ENCODE results near the gene TMEM115. TPM values are rescaled to one million over a fixed set of nuclear protein-coding genes. Genes with fewer than 3 reads are reported as not detected.

TMEM115 gene
- total and polyA plus RNA-seq, 2 of the 13 experiments (the other 11 are each of a cell fraction or from before 2014, with no cell fraction given), result 22.1 to 30.7 TPM

DNA sequence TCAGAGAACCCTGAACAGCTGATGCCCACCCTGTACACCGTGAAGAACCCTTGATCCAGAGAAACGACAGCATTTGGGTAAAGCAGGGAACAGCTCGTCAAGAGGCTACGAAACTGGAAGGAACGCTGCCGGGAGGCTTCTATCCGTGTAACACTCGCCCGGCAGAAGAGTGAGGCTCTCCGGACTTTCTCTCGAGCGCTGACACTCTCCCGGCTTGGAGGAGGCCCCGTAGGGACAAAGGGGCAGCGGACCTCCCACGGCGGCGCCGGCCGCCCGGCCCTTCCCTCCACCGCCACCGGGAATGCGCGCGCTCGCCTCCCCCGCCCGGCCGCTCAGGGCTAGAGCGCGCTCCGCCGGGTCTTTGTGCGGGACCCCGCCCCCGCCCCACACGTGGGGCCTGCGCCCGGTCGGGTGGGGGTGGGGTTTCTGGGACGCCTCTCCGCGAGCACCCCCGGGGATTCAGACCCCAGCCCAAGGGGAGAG lies 38.4 kb downstream of the TMEM115 start (continued):
- TF ChIP-seq KLF6 (CRISPR knock-in tag; IDR thresholded peaks at IDR 0.05) (peak; percentile 39; the same call in 1 of the 2 replicates), RORA (CRISPR knock-in tag; IDR thresholded peaks at IDR 0.05) (no peak), KDM5A (IDR thresholded peaks at IDR 0.05; ENCODE audit: borderline replicate concordance, low read length) (0 out of 2 replicates have a peak, but pooled peaks have one; percentile 74), U2AF1 (optimal IDR thresholded peaks at IDR 0.05; ENCODE audit: low read depth, low read length) (no peak), ZNF501 (CRISPR knock-in tag; IDR thresholded peaks at IDR 0.05) (peak; percentile 21; the same call in 1 of the 2 replicates), ARNTL (CRISPR knock-in tag; IDR thresholded peaks at IDR 0.05) (peak; percentile 51), GABPB1 (CRISPR knock-in tag; IDR thresholded peaks at IDR 0.05) (peak; percentile 38; the same call in 1 of the 2 replicates), MBD4 (IDR thresholded peaks at IDR 0.05; ENCODE audit: borderline replicate concordance, low read length) (no peak), ZNF543 (CRISPR knock-in tag; IDR thresholded peaks at IDR 0.05) (no peak), ZNF678 (CRISPR knock-in tag; IDR thresholded peaks at IDR 0.05) (0 out of 2 replicates have a peak, but pooled peaks have one; percentile 20), GATA4 (IDR thresholded peaks at IDR 0.05; ENCODE audit: borderline replicate concordance, low read depth) (0 out of 2 replicates have a peak, but pooled peaks have one; percentile 27)
- TF ChIP-seq, protein P1, sequence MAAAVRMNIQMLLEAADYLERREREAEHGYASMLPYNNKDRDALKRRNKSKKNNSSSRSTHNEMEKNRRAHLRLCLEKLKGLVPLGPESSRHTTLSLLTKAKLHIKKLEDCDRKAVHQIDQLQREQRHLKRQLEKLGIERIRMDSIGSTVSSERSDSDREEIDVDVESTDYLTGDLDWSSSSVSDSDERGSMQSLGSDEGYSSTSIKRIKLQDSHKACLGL (CRISPR knock-in tag; IDR thresholded peaks at IDR 0.05), result peak; percentile 59; the same call in 1 of the 2 replicates
- TF ChIP-seq, protein P2, sequence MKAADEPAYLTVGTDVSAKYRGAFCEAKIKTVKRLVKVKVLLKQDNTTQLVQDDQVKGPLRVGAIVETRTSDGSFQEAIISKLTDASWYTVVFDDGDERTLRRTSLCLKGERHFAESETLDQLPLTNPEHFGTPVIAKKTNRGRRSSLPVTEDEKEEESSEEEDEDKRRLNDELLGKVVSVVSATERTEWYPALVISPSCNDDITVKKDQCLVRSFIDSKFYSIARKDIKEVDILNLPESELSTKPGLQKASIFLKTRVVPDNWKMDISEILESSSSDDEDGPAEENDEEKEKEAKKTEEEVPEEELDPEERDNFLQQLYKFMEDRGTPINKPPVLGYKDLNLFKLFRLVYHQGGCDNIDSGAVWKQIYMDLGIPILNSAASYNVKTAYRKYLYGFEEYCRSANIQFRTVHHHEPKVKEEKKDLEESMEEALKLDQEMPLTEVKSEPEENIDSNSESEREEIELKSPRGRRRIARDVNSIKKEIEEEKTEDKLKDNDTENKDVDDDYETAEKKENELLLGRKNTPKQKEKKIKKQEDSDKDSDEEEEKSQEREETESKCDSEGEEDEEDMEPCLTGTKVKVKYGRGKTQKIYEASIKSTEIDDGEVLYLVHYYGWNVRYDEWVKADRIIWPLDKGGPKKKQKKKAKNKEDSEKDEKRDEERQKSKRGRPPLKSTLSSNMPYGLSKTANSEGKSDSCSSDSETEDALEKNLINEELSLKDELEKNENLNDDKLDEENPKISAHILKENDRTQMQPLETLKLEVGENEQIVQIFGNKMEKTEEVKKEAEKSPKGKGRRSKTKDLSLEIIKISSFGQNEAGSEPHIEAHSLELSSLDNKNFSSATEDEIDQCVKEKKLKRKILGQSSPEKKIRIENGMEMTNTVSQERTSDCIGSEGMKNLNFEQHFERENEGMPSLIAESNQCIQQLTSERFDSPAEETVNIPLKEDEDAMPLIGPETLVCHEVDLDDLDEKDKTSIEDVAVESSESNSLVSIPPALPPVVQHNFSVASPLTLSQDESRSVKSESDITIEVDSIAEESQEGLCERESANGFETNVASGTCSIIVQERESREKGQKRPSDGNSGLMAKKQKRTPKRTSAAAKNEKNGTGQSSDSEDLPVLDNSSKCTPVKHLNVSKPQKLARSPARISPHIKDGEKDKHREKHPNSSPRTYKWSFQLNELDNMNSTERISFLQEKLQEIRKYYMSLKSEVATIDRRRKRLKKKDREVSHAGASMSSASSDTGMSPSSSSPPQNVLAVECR (CRISPR knock-in tag; IDR thresholded peaks at IDR 0.05; ENCODE audit: borderline replicate concordance), result peak; percentile 77
- TF ChIP-seq, protein P3, sequence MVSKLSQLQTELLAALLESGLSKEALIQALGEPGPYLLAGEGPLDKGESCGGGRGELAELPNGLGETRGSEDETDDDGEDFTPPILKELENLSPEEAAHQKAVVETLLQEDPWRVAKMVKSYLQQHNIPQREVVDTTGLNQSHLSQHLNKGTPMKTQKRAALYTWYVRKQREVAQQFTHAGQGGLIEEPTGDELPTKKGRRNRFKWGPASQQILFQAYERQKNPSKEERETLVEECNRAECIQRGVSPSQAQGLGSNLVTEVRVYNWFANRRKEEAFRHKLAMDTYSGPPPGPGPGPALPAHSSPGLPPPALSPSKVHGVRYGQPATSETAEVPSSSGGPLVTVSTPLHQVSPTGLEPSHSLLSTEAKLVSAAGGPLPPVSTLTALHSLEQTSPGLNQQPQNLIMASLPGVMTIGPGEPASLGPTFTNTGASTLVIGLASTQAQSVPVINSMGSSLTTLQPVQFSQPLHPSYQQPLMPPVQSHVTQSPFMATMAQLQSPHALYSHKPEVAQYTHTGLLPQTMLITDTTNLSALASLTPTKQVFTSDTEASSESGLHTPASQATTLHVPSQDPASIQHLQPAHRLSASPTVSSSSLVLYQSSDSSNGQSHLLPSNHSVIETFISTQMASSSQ (IDR thresholded peaks at IDR 0.05; ENCODE audit: low read depth), result no peak
- TF ChIP-seq, protein P3 (CRISPR knock-in tag; IDR thresholded peaks at IDR 0.05; ENCODE audit: borderline replicate concordance), result peak; percentile 56; the same call in 1 of the 2 replicates
- TF ChIP-seq, protein P4, sequence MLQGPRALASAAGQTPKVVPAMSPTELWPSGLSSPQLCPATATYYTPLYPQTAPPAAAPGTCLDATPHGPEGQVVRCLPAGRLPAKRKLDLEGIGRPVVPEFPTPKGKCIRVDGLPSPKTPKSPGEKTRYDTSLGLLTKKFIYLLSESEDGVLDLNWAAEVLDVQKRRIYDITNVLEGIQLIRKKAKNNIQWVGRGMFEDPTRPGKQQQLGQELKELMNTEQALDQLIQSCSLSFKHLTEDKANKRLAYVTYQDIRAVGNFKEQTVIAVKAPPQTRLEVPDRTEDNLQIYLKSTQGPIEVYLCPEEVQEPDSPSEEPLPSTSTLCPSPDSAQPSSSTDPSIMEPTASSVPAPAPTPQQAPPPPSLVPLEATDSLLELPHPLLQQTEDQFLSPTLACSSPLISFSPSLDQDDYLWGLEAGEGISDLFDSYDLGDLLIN (CRISPR knock-in tag; IDR thresholded peaks at IDR 0.05; ENCODE audit: borderline replicate concordance), result no peak

All from HepG2 (cell line).